HCT116 (cell line): ENCODE measurements around the gene APIP. TPM values are rescaled to one million over a fixed set of nuclear protein-coding genes. Genes with fewer than 3 reads are reported as not detected.
A peak's percentile ranks its signal among the peaks of the same experiment; 100 is the strongest.

ENCODE experiments used
- ATAC-seq: fragments of 200-7000 bp; cut with Tn5 transposase; 2 replicates; pipeline ENCODE4 v1.9.1; 2020; ENCODE audit warnings: mild to moderate bottlenecking, moderate library complexity
- BruUV-seq: library from RNA; stranded (reverse); fragments of 400-500 nt; replicated peaks from 2 replicates; lab custom pipeline; 2021; lab: Mats Ljungman, UMichigan
- CTCF ChIA-PET: fragments of 300-600 bp; sonication (Branson Sonifier 250); formaldehyde crosslinking; loops from one replicate; lab custom pipeline; 2021; ENCODE audit warnings: antibody characterized with exemption; lab: Charles Lee
- POLR2A ChIA-PET: fragments of 300-600, 350-600 bp; sonication (Branson Sonifier 250); formaldehyde crosslinking; loops from one replicate; lab custom pipeline; 2021; ENCODE audit warnings: antibody characterized with exemption; lab: Charles Lee
- RAD21 ChIA-PET, 2 experiments: fragments of 300-600 bp; sonication (Branson Sonifier 250); formaldehyde crosslinking; loops; one replicate each; lab custom pipeline; 2023; ENCODE audit warnings: low total read pairs in 2 of 2; ENCODE audit not compliant: uncharacterized antibody in 2 of 2, unreplicated experiment in 2 of 2, low non-redundant PET in 1 of 2; lab: Charles Lee
- DNase-seq: peaks from one replicate; pipeline ENCODE4 v3.0.0-alpha.2; 2010; ENCODE audit warnings: low read depth, low spot score
- H2AFZ ChIP-seq: fragments of 200-600 bp; shearing (Covaris generic), sonication (generic); 2 replicates; pipeline ENCODE4 v1.6.1; 2017; ENCODE audit warnings: low read depth, mixed run types, mixed read lengths, antibody characterized with exemption, low read length; ENCODE audit not compliant: poor library complexity, severe bottlenecking
- H3K27ac ChIP-seq: 2 replicates; pipeline ENCODE4 v1.5.1; 2012; ENCODE audit warnings: low read depth, low read length
- H3K27me3 ChIP-seq: fragments of 200-600 bp; sonication (generic); 2 replicates; pipeline ENCODE4 v1.6.1; 2016; ENCODE audit warnings: mixed run types, low read length, mixed read lengths; ENCODE audit not compliant: insufficient read depth
- H3K36me3 ChIP-seq, 2 experiments: fragments of 200-500 bp in 1 of 2; fragments of 200-600 bp in 1 of 2; sonication (Bioruptor generic) in 1 of 2; sonication (generic) in 1 of 2; 2 replicates each; pipeline versions ENCODE4 v1.5.1 to v1.6.1; 2014 to 2016; ENCODE audit warnings: low read length in 2 of 2, inconsistent platforms in 1 of 2, mixed read lengths in 1 of 2, mixed run types in 1 of 2; ENCODE audit not compliant: insufficient read depth in 2 of 2, control insufficient read depth in 1 of 2
- H3K4me1 ChIP-seq, 2 experiments: fragments of 200-600 bp in 1 of 2; sonication (generic) in 1 of 2; 2 replicates each; pipeline versions ENCODE4 v1.5.1 to v1.6.1; 2012 to 2017; ENCODE audit warnings: low read length in 2 of 2, inconsistent platforms in 1 of 2, mild to moderate bottlenecking in 1 of 2, mixed read lengths in 1 of 2, mixed run types in 1 of 2, moderate library complexity in 1 of 2; ENCODE audit not compliant: insufficient read depth in 2 of 2, control insufficient read depth in 1 of 2
- H3K4me2 ChIP-seq: fragments of 200-600 bp; sonication (generic); 2 replicates; pipeline ENCODE4 v1.6.1; 2017; ENCODE audit warnings: mixed run types, low read length, mixed read lengths
- H3K4me3 ChIP-seq, 2 experiments: fragments of 200-600 bp in 1 of 2; sonication (generic) in 1 of 2; replicated peaks in 1 of 2; 2 replicates each; pipeline ENCODE4 v1.5.1; 2011 to 2016; ENCODE audit warnings: low read length in 2 of 2, control low read depth in 1 of 2, low read depth in 1 of 2, mild to moderate bottlenecking in 1 of 2, mixed read lengths in 1 of 2, mixed run types in 1 of 2
- H3K79me2 ChIP-seq: fragments of 200-600 bp; sonication (generic); 2 replicates; pipeline ENCODE4 v1.6.1; 2017; ENCODE audit warnings: mild to moderate bottlenecking, mixed run types, low read length, moderate library complexity, mixed read lengths; ENCODE audit not compliant: insufficient read depth
- H3K9ac ChIP-seq: fragments of 200-600 bp; sonication (generic); 2 replicates; pipeline ENCODE4 v1.6.1; 2016; ENCODE audit warnings: low read length, mixed read lengths
- H3K9me2 ChIP-seq: fragments of 200-600 bp; sonication (generic), shearing (Covaris generic); 2 replicates; pipeline ENCODE4 v1.6.1; 2017; ENCODE audit warnings: mixed run types, mild to moderate bottlenecking, moderate library complexity; ENCODE audit not compliant: insufficient read depth
- H3K9me3 ChIP-seq, 2 experiments: fragments of 200-500 bp in 1 of 2; fragments of 200-600 bp in 1 of 2; sonication (Bioruptor generic) in 1 of 2; sonication (generic) in 1 of 2; 2 replicates each; pipeline ENCODE4 v1.6.1; 2014 to 2017; ENCODE audit warnings: low read length in 2 of 2, mixed read lengths in 2 of 2, inconsistent platforms in 1 of 2, low read depth in 1 of 2, mild to moderate bottlenecking in 1 of 2, mixed run types in 1 of 2, moderate library complexity in 1 of 2; ENCODE audit not compliant: control insufficient read depth in 1 of 2, insufficient read depth in 1 of 2
- H4K20me1 ChIP-seq: fragments of 200-600 bp; sonication (generic), shearing (Covaris generic); 2 replicates; pipeline ENCODE4 v1.6.1; 2017; ENCODE audit warnings: mixed run types, mild to moderate bottlenecking, moderate library complexity; ENCODE audit not compliant: insufficient read depth
- CTCF ChIP-seq, 3 experiments: fragments of 200-600 bp in 1 of 3; sonication (generic) in 1 of 3; IDR thresholded peaks in 2 of 3; conservative IDR thresholded peaks in 1 of 3; 2 replicates each; pipeline ENCODE4 v1.5.1; 2012 to 2017; ENCODE audit warnings: low read depth in 2 of 3, low read length in 2 of 3, antibody characterized with exemption in 1 of 3, borderline replicate concordance in 1 of 3, control low read depth in 1 of 3, mild to moderate bottlenecking in 1 of 3, mixed read lengths in 1 of 3, mixed run types in 1 of 3, moderate library complexity in 1 of 3; ENCODE audit not compliant: insufficient read depth in 1 of 3
- ELF1 ChIP-seq: IDR thresholded peaks from 2 replicates; pipeline ENCODE4 v1.6.1; 2012; ENCODE audit warnings: low read depth, borderline replicate concordance
- MAX ChIP-seq: IDR thresholded peaks from 2 replicates; pipeline ENCODE4 v1.6.1; 2012
- SIN3A ChIP-seq: IDR thresholded peaks from 2 replicates; pipeline ENCODE4 v1.6.1; 2012; ENCODE audit warnings: low read depth
- intact Hi-C: fragments of 100-400 bp; cut with micrococcal nuclease; formaldehyde crosslinking; loops from 2 replicates; pipeline ENCODE4 v1.10.0; 2022
- total RNA-seq: library from RNA; stranded (reverse); gene quantifications from one replicate; pipeline ENCODE4 v1.2.1, GENCODE V29; 2021; ENCODE audit not compliant: unreplicated experiment

Gene APIP
- total RNA-seq, 1 experiment from 2014 or later, result 41.2 TPM

DNA sequence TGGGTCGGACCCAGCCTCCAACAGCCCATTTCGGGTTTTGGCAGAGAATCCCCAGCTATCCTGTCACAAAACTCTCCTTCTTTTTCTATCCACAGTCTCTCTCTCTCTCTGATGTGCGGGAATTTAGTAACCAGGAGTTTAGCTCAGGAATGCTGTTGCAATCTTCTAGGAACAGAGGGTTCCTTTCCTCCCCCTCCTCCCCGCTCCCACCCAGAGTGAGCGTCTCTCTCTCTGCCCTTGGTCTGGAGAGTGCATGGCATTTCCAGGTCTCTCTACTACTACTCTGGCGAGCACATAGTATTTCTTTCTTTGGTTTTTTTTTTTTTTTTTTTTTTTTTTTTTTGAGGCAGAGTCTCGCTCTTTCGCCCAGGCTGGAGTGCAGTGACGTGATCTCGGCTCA lies 17.7 kb downstream of the APIP start:
- H3K9ac ChIP-seq, result no peak overlapping the region
- no peak for DNase-seq
- H3K36me3 ChIP-seq, result no peaks in the 10 kb centered on the region; a peak in 1 of 4 replicates
- H3K4me1 ChIP-seq, result peaks cover 3 to 5% of the 10 kb centered on the region in 2 experiments; a peak in 3 of 4 replicates
- TF ChIP-seq SIN3A (no peak), CTCF (IDR thresholded peaks at IDR 0.05 in 2 of 3, conservative IDR thresholded peaks at IDR 0.05 in 1 of 3; ENCODE audit: borderline replicate concordance in 1 of 3, insufficient read depth in 1 of 3, low read depth in 2 of 3, low read length in 2 of 3) (no peak), MAX (no peak), ELF1 (no peak)
- TF ChIP-seq, all 23 proteins: peak for 0
- Histone ChIP-seq H2AFZ (no peak overlapping the region), H3K79me2 (peaks cover 8% of the 10 kb centered on the region; the same call in 1 of the 2 replicates), H3K4me2 (no peak overlapping the region), H3K27me3 (no peaks in the 10 kb centered on the region), H3K4me3 (no peak overlapping the region), H3K27ac (no peak overlapping the region), H3K9me2 (no peaks in the 10 kb centered on the region), H3K9me3 (no peaks in the 10 kb centered on the region), H4K20me1 (no peaks in the 10 kb centered on the region)
- no TSS peak for BruUV-seq
- CTCF ChIA-PET, result interaction anchor here (1.0 to 3.4 kb wide), 25 partner anchors 7 to 1064 kb away, joined by 3 to 51 read pairs (median 4); partner anchors contain the start of genes APIP, ELF5 and PDHX
- intact Hi-C loops, result loop anchor here (2.0 to 10.0 kb wide), 6 partner anchors 244 to 1094 kb away; partner anchors contain the start of gene ABTB2
- RAD21 ChIA-PET, result interaction anchor here (0.6 to 1.5 kb wide), 7 partner anchors 33 to 532 kb away, joined by 3 to 6 read pairs (median 4); no protein-coding TSS in a partner anchor
- POLR2A ChIA-PET, result no interaction called here
- 0 out of 2 replicates have a peak, but pooled peaks have one; percentile 16 for ATAC-seq
